GM19372 (cell line): Measurements from ENCODE around the gene RAPGEF6.
"Not testable (repeated sequence)": the region's sequence is repeated elsewhere in the genome, so short reads cannot be mapped to it uniquely, and the experiment has no call there.

Source experiments
- ATAC-seq: cut with Tn5 transposase; IDR thresholded peaks from one replicate; pipeline ENCODE4 v1.9.1; 2021; ENCODE audit warnings: mild to moderate bottlenecking, low read depth, moderate library complexity; ENCODE audit not compliant: unreplicated experiment

Gene RAPGEF6

DNA sequence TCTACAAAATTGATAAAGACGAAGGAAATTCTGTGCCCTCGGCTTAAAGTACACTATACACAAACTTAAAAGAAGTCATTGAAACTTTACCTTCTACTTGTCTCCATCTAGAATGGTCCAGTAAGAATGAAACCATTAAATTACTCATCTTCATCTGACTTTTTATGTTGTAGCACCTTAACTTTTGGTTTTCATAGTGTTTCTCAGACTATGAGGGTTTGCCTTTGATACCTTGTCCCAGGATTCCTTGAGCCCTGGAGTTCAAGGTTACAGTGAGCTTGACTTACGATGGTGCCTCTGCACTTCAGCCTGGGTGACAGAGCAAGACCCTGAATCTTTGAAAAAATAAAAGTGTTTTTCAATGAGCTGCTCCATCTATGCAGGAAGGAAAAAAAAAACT lies 239.0 kb downstream of the RAPGEF6 start:
- peak; percentile 66 for ATAC-seq

GRCh38 chr5:131394128-131394527 lies 240.9 kb downstream of the RAPGEF6 start:
- ATAC-seq, result peak; percentile 59

DNA sequence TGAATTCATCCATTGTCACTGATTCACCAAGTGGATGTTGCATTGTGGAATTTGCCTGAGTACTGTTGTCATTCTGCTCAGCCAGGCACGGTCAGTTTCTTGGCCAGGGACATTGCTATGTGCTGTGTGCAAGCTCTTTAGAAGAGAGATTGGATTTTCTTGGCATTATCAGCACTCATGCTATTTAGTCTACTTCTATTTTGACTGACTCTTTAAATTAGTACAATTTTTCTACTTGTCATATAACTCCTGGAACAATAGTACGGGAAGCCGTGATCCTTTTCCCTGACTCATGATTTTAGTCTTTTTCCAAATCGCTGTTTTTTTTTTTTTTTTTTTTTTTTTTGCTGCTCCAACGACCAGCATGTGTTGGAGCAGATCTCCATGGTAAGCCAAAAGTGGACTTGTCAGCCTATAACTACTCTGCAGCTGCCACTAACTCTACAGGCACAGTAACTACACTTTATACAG lies 241.5 kb downstream of the RAPGEF6 start:
- no peak for ATAC-seq

- ATAC-seq, result no peak
These were observed 242.4 kb downstream of the RAPGEF6 start for GRCh38 chr5:131392466-131393095.

- ATAC-seq, result no peak
These were observed 245.2 kb downstream of the RAPGEF6 start for GRCh38 chr5:131389869-131390265.

DNA sequence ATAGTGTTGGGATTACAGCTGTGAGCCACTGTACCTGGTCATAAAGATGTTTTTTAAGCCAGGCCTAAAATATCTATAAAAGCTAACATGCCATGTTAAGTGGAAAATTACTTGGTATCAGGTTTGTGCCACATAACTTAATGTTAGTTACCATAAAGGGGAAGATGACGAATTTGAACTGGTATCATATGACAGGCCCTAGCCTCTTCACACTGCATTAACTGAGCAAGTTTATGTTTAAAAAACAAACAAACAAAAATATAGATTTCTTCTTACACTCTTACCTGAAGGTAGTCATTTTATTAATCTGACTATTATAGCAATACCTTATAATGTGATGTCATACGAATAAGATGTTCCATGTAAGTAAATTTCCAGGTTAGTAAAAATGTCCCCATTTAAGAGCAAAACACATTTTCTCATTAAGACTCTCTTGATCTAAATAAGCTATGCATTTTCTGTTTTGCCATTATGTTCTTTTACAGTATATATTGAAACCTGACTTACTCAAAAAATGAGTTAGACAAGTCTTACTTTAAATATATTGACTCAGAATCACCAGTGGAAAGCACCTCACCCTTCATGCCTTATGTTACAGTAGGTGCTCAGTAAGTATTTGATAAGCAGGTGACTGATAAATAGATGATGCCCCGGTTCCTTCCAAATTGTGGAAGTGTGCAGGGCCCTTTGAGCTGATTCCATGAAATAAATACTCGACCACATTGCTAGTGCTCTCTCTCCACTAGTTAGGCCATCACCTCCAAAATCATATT lies 245.7 kb downstream of the RAPGEF6 start:
- ATAC-seq, result no peak

GRCh38 chr5:131387255-131387654 lies 247.8 kb downstream of the RAPGEF6 start:
- no peak for ATAC-seq

GRCh38 chr5:131386779-131387178 lies 248.2 kb downstream of the RAPGEF6 start:
- no peak for ATAC-seq

DNA sequence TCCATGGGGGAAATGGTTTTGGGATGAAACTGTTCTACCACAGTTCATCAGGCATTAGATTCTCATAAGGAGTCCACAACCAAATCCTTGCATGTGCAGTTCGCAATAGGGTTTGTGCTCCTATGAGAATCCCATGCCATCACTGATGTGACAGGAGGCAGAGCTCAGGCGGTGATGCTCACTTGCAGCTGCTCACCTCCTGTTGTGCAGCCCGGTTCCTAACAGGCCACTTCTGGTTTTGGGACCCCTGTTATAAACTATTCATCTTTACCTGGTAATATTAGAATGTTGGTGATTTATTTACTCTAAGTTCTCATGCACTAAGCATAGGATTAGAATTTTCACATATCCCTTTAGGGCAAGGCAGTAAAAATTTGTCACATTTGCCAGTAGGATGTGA lies 248.9 kb downstream of the RAPGEF6 start:
- no peak for ATAC-seq

DNA sequence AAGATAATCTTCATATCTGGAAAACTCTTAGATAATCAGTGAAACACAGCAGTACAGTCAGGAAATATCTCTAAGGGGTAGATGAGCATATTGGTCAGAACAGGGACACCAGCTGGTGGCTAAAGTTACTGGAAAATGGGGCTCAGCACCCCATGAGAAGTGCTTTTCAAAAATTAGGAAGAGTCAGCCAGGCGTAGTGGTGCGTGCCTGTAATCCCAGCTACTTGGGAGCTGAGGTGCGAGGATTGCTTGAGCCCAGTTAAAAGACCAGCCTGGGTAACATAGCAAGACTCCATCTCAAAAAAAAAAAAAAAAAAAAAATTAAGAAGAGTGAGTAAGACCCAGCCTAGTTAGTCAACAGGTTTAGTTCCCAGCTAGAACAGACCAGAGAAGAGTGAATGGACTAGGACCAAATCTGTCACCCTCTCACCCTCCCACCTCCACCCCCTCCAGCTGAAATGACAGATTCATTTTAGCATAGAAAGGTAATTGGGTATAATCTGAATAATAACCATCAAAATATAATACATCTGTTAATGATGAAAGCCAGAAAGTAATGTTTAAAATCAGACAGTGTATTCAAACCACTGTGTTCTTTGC lies 250.3 kb downstream of the RAPGEF6 start:
- ATAC-seq, result no peak

DNA sequence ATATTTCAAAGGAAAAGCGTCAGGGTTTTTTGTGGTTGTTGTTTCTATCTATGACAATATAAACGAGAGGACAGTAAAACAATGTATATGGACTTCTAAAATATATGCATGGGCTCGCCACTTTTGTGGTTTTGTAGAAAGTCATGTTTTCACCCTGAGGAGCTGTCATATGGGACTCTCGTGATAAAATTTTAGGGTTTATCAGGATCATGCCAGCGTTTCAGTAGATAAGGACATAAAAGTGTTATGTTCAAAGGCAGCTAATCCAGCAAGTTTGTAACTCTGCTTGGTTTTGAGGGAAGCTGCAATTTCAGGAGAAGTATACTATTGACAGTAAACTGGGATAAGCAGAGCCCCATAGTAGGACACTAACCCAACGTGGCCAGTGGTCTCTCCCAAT lies 250.9 kb downstream of the RAPGEF6 start:
- ATAC-seq, result no peak

- ATAC-seq, result peak; percentile 64
These were observed 252.3 kb downstream of the RAPGEF6 start for GRCh38 chr5:131382407-131383395.

DNA sequence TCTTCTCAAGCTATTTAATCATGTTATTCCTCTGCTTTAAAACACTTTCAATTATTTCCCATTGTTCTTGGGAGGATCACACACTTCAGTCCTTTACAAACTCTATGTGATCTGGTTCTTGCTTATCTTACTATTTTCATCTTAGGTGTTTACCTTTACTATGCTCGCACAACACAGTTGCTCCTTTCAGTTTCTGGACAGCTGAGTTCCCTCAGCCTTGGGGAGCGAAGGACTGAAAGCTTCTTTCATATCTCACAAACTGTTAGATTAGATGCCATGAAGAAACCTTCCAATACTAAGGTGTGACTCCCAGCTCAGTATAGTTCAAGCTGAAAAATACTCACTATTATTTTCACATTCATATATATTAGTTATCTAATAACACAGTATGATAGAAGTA lies 253.3 kb downstream of the RAPGEF6 start:
- peak; percentile 48 for ATAC-seq

DNA sequence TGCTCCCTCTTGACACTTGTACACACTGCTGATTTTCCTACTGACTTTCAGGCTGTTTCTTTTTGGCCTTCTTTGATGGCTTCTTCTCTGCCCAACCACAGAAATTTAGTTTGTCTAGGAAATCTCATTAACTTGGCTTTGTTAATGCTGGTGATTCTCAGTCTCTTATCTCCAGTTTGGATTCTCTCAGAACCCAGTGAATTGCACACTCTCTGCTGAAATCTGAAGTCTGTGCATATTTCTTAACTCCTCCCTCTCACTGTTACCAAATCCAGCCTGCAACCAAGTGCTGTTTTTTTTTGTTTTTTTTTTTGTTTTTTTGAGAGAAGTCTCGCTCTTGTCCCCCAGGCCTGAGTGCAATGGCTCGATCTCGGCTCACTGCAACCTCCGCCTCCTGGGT lies 254.0 kb downstream of the RAPGEF6 start:
- no peak for ATAC-seq

DNA sequence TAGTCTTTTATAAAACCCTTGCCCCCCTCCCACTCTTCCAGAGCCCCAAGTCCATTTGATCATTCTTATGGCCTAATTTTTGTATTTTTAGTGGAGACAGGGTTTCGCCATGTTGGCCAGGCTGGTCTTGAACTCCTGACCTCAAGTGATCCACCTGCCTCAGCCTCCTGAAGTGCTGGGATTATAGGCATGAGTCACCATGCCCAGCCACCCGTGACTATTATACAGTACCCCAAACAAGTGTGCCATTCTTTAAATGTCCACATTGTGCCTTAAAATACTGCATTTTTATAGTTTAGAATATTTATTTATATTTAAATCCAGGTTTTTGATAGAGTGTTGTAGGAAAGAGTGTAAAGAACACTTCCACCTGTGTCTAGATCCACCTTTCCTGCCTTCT lies 254.8 kb downstream of the RAPGEF6 start:
- not testable (repeated sequence) for ATAC-seq

GRCh38 chr5:131379723-131380122 lies 255.3 kb downstream of the RAPGEF6 start:
- ATAC-seq, result peak; percentile 30

GRCh38 chr5:131378721-131379541 lies 256.1 kb downstream of the RAPGEF6 start:
- no peak for ATAC-seq

DNA sequence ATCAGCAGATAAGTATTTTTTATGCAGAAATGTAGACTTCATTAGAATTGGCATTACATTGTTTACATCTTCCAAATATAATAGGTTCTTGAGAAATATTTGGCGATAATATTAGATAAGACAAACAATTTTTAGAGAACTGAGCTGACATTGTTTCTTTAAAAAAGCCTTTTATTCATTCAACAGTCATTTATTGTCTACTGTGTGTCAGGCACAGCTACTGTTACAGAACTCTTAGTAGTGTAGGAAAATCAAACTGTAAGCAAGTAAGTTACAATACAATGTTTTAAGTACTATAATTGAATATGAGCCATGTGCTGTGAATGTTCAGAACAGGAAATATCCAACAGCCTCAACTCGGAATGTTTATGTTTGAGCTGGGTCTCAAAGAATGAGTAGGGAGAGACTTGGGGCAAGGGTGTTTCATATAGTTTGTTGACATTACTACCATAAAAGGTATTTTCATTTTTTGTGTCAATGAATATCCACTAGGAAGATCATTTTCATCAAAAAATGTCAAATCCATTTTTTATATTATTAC lies 257.2 kb downstream of the RAPGEF6 start:
- no peak for ATAC-seq

- ATAC-seq, result no peak
These were observed 257.7 kb downstream of the RAPGEF6 start for GRCh38 chr5:131377346-131377745.
